Ishikawa (cell line): ENCODE measurements around the gene ACACA.

Experiments
- EGR1 ChIP-seq: IDR thresholded peaks from 2 replicates; pipeline ENCODE4 v1.6.1; 2012
- EP300 ChIP-seq: IDR thresholded peaks from 2 replicates; pipeline ENCODE4 v1.6.1; 2012; ENCODE audit warnings: borderline replicate concordance
- MAX ChIP-seq: IDR thresholded peaks from 2 replicates; pipeline ENCODE4 v1.6.1; 2012
- RAD21 ChIP-seq: IDR thresholded peaks from 2 replicates; pipeline ENCODE4 v1.6.1; 2012; ENCODE audit warnings: low read depth
- TAF1 ChIP-seq: IDR thresholded peaks from 2 replicates; pipeline ENCODE4 v1.6.1; 2012; ENCODE audit warnings: low read depth, mild to moderate bottlenecking
- TCF12 ChIP-seq: IDR thresholded peaks from 2 replicates; pipeline ENCODE4 v1.6.1; 2012; ENCODE audit warnings: low read depth
- TEAD4 ChIP-seq: IDR thresholded peaks from 2 replicates; pipeline ENCODE4 v1.6.1; 2012
- USF1 ChIP-seq: IDR thresholded peaks from 2 replicates; pipeline ENCODE4 v1.6.1; 2012
- YY1 ChIP-seq: IDR thresholded peaks from 2 replicates; pipeline ENCODE4 v1.6.1; 2012; ENCODE audit warnings: low read depth

GRCh38 chr17:37399265-37399803 is 7.3 kb downstream of the ACACA start:
- TF ChIP-seq YY1 = no peak
- no peak for TF ChIP-seq TAF1
- no peak for TF ChIP-seq RAD21
- TF ChIP-seq MAX = no peak
- TF ChIP-seq TEAD4 = peak; percentile 66
- no peak for TF ChIP-seq EP300
- no peak for TF ChIP-seq EGR1
- TF ChIP-seq TCF12 = no peak
- TF ChIP-seq USF1 = no peak
